Endothelial cell of umbilical vein (primary cell): ENCODE measurements around the gene ARPC5L. TPM values are rescaled to one million over a fixed set of nuclear protein-coding genes. Genes with fewer than 3 reads are reported as not detected.

ENCODE experiments used
- BruUV-seq: library from RNA; stranded (reverse); fragments of 400-500 nt; replicated peaks from 2 replicates; lab custom pipeline; 2021; lab: Mats Ljungman, UMichigan
- CTCF ChIA-PET: fragments of 300-600, 350-600 bp; sonication (Branson Sonifier 250); formaldehyde crosslinking; loops from one replicate; lab custom pipeline; 2021; ENCODE audit warnings: antibody characterized with exemption, inconsistent platforms; lab: Charles Lee
- POLR2A ChIA-PET: fragments of 300-600, 350-600 bp; sonication (Branson Sonifier 250); formaldehyde crosslinking; loops from one replicate; lab custom pipeline; 2021; ENCODE audit warnings: antibody characterized with exemption, inconsistent platforms; lab: Charles Lee
- DNase-seq: peaks from one replicate; pipeline ENCODE4 v3.0.0-alpha.2; 2011; ENCODE audit warnings: low read depth, low spot score
- FAIRE-seq: peaks from 2 replicates; lab custom pipeline; 2011; peaks lifted over from hg19 to GRCh38; lab: Jason Lieb, UNC
- H2AFZ ChIP-seq: 2 replicates; pipeline ENCODE4 v1.6.0; 2012; ENCODE audit warnings: low read depth, low read length, control low read depth, inconsistent platforms
- H3K27ac ChIP-seq: 2 replicates; pipeline ENCODE4 v1.5.1; 2011; ENCODE audit warnings: low read depth, mild to moderate bottlenecking, control low read depth, low read length, moderate library complexity; ENCODE audit not compliant: insufficient read depth
- H3K27me3 ChIP-seq, 2 experiments: 2 replicates each; pipeline versions ENCODE4 v1.6.0 to v1.6.1; 2011; ENCODE audit warnings: low read length in 2 of 2, mixed read lengths in 1 of 2; ENCODE audit not compliant: control insufficient read depth in 2 of 2, insufficient read depth in 2 of 2
- H3K36me3 ChIP-seq, 2 experiments: 2 replicates in 1 of 2; 3 replicates in 1 of 2; pipeline ENCODE4 v1.5.1; 2011; ENCODE audit warnings: low read length in 2 of 2, mild to moderate bottlenecking in 1 of 2, moderate library complexity in 1 of 2; ENCODE audit not compliant: control insufficient read depth in 2 of 2, insufficient read depth in 2 of 2; ENCODE audit errors: extremely low read depth in 1 of 2
- H3K4me1 ChIP-seq: 3 replicates; pipeline ENCODE4 v1.5.1; 2011; ENCODE audit warnings: mild to moderate bottlenecking, low read length; ENCODE audit not compliant: control insufficient read depth, insufficient read depth; ENCODE audit errors: extremely low read depth
- H3K4me2 ChIP-seq: 2 replicates; pipeline ENCODE4 v1.6.1; 2011; ENCODE audit warnings: low read length, control low read depth, mixed read lengths; ENCODE audit not compliant: insufficient read depth
- H3K4me3 ChIP-seq, 3 experiments: fragments of 200-600 bp in 1 of 3; sonication (generic), shearing (Covaris generic) in 1 of 3; replicated peaks in 1 of 3; 2 replicates each; pipeline ENCODE4 v1.5.1; 2011 to 2016; ENCODE audit warnings: control low read depth in 3 of 3, low read length in 3 of 3, mild to moderate bottlenecking in 2 of 3, inconsistent platforms in 1 of 3, low read depth in 1 of 3, moderate library complexity in 1 of 3; ENCODE audit not compliant: insufficient read depth in 1 of 3
- H3K79me2 ChIP-seq: 2 replicates; pipeline ENCODE4 v1.6.0; 2012; ENCODE audit warnings: low read length, inconsistent platforms; ENCODE audit not compliant: control insufficient read depth, insufficient read depth
- H3K9ac ChIP-seq: replicated peaks from 2 replicates; pipeline ENCODE3; 2011; ENCODE audit warnings: low read length, control low read depth; ENCODE audit not compliant: insufficient read depth; ENCODE audit errors: extremely low read depth
- H3K9me1 ChIP-seq: replicated peaks from 3 replicates; pipeline ENCODE4 v1.6.0; 2011; ENCODE audit warnings: mild to moderate bottlenecking, low read length; ENCODE audit not compliant: control insufficient read depth, insufficient read depth; ENCODE audit errors: extremely low read depth
- H3K9me3 ChIP-seq: replicated peaks from 2 replicates; pipeline ENCODE4 v1.5.1; 2012; ENCODE audit warnings: low read length, inconsistent platforms; ENCODE audit not compliant: control insufficient read depth, insufficient read depth
- H4K20me1 ChIP-seq: replicated peaks from 2 replicates; pipeline ENCODE3; 2011; ENCODE audit warnings: mild to moderate bottlenecking, low read length; ENCODE audit not compliant: control insufficient read depth, insufficient read depth; ENCODE audit errors: extremely low read depth
- JUN ChIP-seq: IDR thresholded peaks from 2 replicates; pipeline ENCODE4 v1.6.1; 2011; ENCODE audit warnings: borderline replicate concordance, low read depth; ENCODE audit not compliant: insufficient read length, insufficient read depth
- POLR2A ChIP-seq: IDR thresholded peaks from 2 replicates; pipeline ENCODE4 v1.6.1; 2012; ENCODE audit warnings: low read depth, mild to moderate bottlenecking, control low read depth, low read length
- dilution Hi-C: fragments of 300-500 bp; cut with MboI; formaldehyde crosslinking; loops from one replicate; pipeline ENCODE4 v1.15.0; 2019; ENCODE audit warnings: low sequenced_read_pairs; ENCODE audit not compliant: extremely low pct_ligation_motif_present
- intact Hi-C: fragments of 100-400 bp; cut with micrococcal nuclease; formaldehyde crosslinking; loops from one replicate; pipeline ENCODE4 v1.10.0; 2022
- polyA plus RNA-seq, 4 experiments: library from polyadenylated mRNA; depleted of rRNA in 3 of 4; stranded (reverse) in 3 of 4; unstranded in 1 of 4; fragments of >200 nt; gene quantifications; 2 replicates each; pipeline versions ENCODE4 v1.2.1 to v1.2.3, GENCODE V29; 2011 to 2012; ENCODE audit warnings: missing spikeins in 1 of 4
- total RNA-seq: library from RNA; stranded (reverse); gene quantifications from 2 replicates; pipeline ENCODE4 v1.2.3, GENCODE V29; 2021
- TF ChIP-seq, protein P1 (sequence below): IDR thresholded peaks from 2 replicates; pipeline ENCODE4 v1.6.1; 2011; ENCODE audit not compliant: insufficient read depth, insufficient read length
- TF ChIP-seq, protein P2 (sequence below), 2 donors: IDR thresholded peaks; 1 replicate in 1 of 2; 2 replicates in 1 of 2; pipeline ENCODE4 v1.5.1; 2011; ENCODE audit warnings: low read length in 2 of 2, mild to moderate bottlenecking in 2 of 2, moderate library complexity in 2 of 2, control low read depth in 1 of 2, inconsistent platforms in 1 of 2, low read depth in 1 of 2; ENCODE audit not compliant: insufficient read depth in 1 of 2; ENCODE audit errors: extremely low read depth in 1 of 2

ARPC5L gene
- total and polyA plus RNA-seq, 2 donors (not counting 3 experiments of a cell fraction or from before 2014, with no cell fraction given): 60.7 to 68.1 TPM

DNA sequence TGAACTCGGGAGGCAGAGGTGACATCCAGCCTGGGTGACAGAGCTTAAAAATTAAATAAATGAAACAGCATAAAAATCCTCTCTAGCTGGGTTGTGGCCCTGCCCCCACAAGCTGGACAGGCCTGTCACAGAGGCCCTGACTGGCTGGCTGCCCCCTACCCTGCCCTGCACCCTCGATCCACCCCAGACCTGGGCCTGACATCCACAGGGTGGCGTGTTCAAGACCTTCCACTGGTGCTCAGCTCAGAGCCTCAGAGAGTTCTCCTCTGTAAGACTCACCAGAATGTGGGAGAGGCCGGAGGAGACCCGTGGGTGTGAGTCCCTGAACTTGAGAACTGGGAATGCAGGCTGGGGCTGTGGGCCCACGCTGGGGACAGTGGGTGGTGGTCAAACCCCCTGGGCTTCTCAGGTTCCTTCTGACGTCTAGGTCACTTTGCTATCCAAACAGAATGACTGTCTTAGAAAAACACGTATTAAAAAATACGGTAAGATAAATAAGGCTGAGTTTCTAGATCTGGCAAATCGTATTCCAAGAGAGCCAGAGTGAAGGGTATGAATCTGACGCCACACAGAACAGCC, 18.4 kb upstream of the ARPC5L start:
- dilution Hi-C loops (no loop called here), intact Hi-C loops (no loop called here)
- POLR2A ChIA-PET: no interaction called here

More for the DNA sequence above, 18.4 kb upstream of the ARPC5L start:
- TF ChIP-seq, protein P1, sequence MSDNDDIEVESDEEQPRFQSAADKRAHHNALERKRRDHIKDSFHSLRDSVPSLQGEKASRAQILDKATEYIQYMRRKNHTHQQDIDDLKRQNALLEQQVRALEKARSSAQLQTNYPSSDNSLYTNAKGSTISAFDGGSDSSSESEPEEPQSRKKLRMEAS: no peak
- TF ChIP-seq POLR2A (no peak), JUN (no peak)
- TF ChIP-seq, protein P2, sequence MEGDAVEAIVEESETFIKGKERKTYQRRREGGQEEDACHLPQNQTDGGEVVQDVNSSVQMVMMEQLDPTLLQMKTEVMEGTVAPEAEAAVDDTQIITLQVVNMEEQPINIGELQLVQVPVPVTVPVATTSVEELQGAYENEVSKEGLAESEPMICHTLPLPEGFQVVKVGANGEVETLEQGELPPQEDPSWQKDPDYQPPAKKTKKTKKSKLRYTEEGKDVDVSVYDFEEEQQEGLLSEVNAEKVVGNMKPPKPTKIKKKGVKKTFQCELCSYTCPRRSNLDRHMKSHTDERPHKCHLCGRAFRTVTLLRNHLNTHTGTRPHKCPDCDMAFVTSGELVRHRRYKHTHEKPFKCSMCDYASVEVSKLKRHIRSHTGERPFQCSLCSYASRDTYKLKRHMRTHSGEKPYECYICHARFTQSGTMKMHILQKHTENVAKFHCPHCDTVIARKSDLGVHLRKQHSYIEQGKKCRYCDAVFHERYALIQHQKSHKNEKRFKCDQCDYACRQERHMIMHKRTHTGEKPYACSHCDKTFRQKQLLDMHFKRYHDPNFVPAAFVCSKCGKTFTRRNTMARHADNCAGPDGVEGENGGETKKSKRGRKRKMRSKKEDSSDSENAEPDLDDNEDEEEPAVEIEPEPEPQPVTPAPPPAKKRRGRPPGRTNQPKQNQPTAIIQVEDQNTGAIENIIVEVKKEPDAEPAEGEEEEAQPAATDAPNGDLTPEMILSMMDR (IDR thresholded peaks at IDR 0.05; ENCODE audit: extremely low read depth in 1 of 2, insufficient read depth in 1 of 2, low read depth in 1 of 2, low read length in 2 of 2): no peak
- no peaks in the 10 kb centered on the region for H3K36me3 ChIP-seq
- no peaks in the 10 kb centered on the region for H4K20me1 ChIP-seq
- no peak overlapping the region for H3K4me2 ChIP-seq
- no peak overlapping the region for H3K4me3 ChIP-seq
- no peaks in the 10 kb centered on the region for H3K9me1 ChIP-seq
- BruUV-seq: no TSS peak
- no peaks in the 10 kb centered on the region for H3K9me3 ChIP-seq
- H3K27ac ChIP-seq: no peak overlapping the region
- H3K27me3 ChIP-seq: no peaks in the 10 kb centered on the region
- no peak overlapping the region for H2AFZ ChIP-seq
- no peaks in the 10 kb centered on the region for H3K4me1 ChIP-seq
- CTCF ChIA-PET: interaction anchor here (1.0 to 1.3 kb wide), 2 partner anchors 9 to 226 kb away, joined by 3 read pairs; no protein-coding TSS in a partner anchor
- no peak for DNase-seq
- no peaks in the 10 kb centered on the region for H3K79me2 ChIP-seq
- no peak overlapping the region for H3K9ac ChIP-seq
- no peak for FAIRE-seq
